Posterior vena cava (tissue), 2 donors: Measurements from ENCODE around the gene KLRD1. TPM values are rescaled to one million over a fixed set of nuclear protein-coding genes. Genes with fewer than 3 reads are reported as not detected.
"Not testable (repeated sequence)": the region's sequence is repeated elsewhere in the genome, so short reads cannot be mapped to it uniquely, and the experiment has no call there.

Source experiments
- DNase-seq: peaks from one replicate; pipeline ENCODE4 v3.0.0-alpha.2; 2020; ENCODE audit warnings: low spot score
- intact Hi-C, 2 donors: fragments of 100-400 bp; cut with DNase I; formaldehyde crosslinking; loops; one replicate each; pipeline versions ENCODE4 v1.14.1 to v1.14.2; 2022 to 2023
- long read RNA-seq, 2 donors: library from polyadenylated mRNA; unstranded; transcript quantifications; one replicate each; pipeline ENCODE4 v2.0.0, GENCODE V29; 2020 to 2021
- total RNA-seq, 2 donors: library from RNA; stranded (reverse); fragmentation: NEBNext Ultra II Directional; extraction: Animal tissue kit (Norgen Biotek cat#: 25700); gene quantifications; one replicate each; pipeline ENCODE4 v1.2.1, GENCODE V29; 2021
- donor health status: DM: yes; HTN: yes; CAD: no.
- donor health status: DM: yes; HTN: yes; CAD: no.

The KLRD1 gene, protein sequence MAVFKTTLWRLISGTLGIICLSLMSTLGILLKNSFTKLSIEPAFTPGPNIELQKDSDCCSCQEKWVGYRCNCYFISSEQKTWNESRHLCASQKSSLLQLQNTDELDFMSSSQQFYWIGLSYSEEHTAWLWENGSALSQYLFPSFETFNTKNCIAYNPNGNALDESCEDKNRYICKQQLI
- total RNA-seq: 1 to 10 TPM; 4.6 to 4.8 TPM
- long read RNA-seq, donor 1, partial matches to known transcripts: 0 of 1 reads
- long read RNA-seq, donor 1, other reads (novel, unspliced or antisense): 1 of 1 reads
- long read RNA-seq, donor 2, partial matches to known transcripts: 0 of 1 reads
- long read RNA-seq, donor 2, other reads (novel, unspliced or antisense): 1 of 1 reads

DNA sequence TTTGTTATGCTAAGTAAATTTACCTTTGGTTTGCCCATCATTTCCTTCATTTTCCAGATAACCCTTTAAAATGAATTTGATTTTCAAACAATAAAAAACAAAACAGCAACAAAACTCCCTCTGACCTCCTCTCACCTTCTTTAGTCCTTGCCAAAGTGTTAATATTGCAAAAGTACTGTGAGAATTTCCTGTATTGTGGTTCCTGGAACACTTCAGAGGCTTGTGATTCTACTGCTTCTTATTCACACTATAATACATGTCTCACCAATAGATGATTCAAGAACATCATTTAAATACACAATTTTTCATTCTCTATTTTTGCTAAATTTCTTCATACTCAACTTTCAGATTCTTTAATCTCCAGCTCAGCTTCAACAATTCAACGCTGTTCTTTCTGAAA is at the start of gene KLRD1:
Gene KLRD1, plus strand, starts transcription at position 241 of the 400 bp plus-strand sequence. CDS start 208 bp downstream, outside the sequence.
- DNase-seq: no peak
- intact Hi-C loops: no loop called here

DNA sequence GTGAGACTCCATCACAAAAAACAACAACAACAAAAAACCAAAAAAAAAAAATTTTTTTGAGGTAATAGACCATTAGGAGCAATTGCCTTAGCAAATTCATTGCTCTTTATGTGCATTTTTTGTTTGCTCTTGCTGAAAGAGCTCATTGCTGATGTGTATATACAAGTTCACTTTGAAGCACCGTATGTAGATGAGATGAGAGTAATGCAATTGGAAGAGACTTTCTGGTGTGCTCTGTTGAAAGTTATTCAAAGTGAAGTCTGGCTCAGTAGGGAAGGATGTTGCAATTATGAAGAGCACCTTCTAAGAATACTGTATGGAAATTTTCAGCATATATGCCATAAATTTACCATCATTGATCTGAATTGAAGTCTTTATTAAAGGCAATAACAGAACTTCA is 46.7 kb upstream of the KLRD1 start:
- intact Hi-C loops: no loop called here
- DNase-seq: no peak

DNA sequence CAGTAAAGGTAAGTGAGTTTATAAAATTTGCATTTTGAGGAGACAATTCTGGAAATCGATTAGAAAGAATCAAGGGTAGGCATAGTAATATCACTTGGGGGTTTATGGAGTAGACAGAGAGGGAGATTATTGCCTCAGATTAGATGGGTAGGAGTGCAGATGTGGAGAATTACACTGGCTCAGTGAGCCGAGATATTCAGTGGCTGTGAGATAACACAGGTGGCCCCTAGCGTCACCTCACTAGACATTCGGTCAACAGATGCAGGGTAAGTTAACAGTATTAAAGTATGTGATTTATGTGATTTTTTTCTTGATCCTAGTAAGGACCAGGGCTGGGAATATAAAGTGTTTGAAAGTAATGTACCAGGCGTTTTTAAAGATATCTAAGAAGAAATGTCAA is 39.6 kb upstream of the KLRD1 start:
- intact Hi-C loops: no loop called here
- DNase-seq: no peak

DNA sequence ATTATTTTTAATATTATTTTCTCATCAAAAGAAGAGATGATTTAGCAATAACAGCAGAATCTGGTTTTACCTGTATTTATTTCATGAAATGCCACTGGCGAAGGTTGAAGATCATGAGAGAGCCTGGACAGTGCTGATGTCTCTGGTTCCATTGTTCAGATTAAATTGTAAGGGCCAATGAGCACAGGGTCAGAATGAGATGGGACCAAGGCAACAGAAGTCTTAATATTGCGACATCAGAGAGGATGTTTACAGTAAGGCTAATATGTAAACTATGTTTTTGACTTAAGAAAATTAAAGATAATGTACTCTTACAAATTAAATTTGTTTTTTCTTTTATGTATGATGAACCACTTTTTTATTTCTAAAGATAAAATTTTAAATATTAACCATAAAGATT is 35.2 kb upstream of the KLRD1 start:
- DNase-seq: no peak
- intact Hi-C loops: no loop called here

DNA sequence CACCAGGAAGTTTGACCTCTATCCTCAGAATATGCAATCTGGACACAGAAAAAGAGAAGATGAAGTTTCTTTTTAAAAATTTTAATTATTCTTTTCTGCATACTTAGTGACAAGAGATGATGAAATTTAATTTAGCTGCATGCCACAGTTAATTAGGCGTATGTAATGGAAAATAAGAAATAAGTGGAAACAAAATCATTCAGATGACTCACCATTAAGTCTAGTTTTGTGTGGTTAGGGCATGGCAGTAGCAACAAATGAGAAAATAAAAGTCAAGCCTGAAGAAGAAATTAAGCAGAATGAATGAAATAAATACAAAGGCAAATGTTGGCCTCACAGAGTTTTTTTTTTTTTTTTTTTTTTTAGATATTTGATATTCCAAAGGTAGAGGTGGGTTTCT is 30.9 kb upstream of the KLRD1 start:
- intact Hi-C loops: no loop called here
- DNase-seq: no peak

DNA sequence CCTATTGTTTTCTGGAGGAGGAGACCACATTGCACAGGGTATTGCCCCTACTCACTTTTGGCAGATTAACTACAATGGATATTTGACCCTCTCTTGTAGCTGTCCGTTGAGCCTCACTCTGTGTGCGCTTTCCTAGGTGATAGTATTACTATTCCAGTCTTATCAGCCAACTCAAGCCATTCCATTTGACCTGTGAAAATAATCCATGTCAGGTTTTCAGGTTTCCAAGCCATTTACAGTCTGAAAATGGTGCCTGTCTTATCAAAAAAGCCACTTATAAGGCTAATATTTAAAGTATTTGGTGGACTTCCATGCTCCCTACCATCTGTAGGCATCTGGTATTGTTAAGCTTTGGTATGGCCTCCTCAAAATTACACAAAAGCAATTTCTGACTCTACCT is 29.6 kb upstream of the KLRD1 start:
- DNase-seq: no peak
- intact Hi-C loops: no loop called here

DNA sequence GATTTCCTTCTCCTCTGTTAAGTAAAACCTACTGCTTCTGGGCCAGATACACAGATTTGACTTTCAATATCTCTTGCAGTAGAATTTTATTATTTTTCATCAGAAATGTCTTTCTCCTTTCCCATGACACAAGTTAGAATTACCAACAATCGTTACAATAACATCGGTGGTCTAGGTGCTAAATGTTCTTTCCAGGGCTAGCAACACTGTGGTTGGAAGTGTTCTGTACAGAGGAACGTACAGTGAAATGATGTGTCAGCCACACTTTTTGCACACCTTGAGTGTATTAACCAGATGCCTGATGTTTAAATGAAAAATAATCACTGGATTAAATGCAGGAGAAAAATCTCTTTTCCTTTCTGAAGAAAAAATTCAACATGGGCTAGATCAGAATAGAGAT is 27.7 kb upstream of the KLRD1 start:
- intact Hi-C loops: no loop called here

DNA sequence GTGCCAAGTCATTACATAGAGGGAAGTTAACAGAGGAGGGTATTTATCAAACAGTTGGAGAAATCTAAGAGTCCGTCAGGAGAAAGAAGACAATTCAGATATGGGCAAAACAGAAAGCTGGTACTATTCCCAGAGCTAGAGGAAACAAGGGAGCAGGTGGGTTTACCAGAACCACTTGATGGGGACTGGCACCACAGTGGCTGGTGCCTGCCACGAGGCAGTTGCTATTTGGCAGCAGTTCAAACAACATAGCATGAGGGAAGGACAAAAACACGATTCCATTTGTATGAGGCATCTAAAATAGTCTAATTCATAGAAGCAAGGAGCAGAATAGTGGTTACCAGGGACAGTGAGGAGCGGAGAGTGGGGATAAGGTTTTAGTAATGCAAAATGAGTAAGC is 24.6 kb upstream of the KLRD1 start:
- no peak for DNase-seq
- intact Hi-C loops: no loop called here

More for the DNA sequence above, 27.7 kb upstream of the KLRD1 start:
- DNase-seq: no peak

DNA sequence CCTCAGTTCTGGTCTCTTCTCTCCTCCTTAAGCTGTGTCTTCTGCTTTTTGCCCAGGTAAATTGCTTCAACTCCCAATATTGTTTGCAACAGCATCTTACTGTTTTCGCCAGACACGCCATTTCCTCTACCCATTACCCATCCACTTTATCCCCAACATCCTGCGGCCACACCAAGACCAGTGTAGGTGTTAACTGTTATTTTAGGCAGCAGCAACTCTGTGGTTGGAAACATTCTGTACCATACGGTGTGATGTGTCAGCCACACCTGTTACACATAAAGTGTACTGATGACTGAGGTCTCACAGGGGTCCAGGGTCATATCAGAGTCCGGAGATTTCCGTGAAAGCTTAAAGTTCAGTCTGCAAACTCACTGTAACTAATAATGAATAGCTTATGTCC is 21.8 kb upstream of the KLRD1 start:
- intact Hi-C loops: no loop called here
- no peak for DNase-seq

DNA sequence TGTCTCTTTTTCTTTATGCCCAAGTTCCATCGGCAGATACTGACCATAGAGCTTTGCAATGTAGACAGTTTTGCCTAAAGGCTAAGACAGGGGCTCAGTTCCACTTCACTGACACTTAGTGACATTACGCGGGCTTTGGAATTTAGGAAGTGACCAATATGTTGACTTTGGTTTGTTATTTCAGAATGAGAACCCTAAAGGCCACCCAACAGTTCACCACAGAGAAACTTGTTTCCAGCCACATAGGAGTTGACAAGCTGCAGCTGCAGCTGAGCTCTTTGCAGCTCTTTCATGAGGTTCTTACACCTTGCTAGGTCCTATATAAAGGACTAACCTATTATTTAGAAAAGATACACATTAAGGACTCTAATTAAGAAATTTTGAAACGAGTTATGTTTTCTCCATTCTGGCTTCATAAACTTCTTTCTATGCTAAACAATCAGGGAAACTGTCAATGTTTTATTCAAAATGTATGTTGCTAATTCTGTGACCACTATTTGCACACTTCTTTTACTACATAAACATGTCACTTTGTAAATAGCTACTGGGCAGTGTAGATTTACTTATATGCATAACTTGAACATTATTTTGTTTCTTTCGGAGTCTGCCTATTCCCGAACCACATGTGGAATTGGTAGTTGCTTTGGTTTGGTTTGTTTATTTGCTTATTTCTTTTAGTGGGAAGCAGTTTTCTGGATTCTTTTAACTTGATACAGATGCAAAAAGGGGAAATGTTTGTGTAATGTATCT is 18.5 kb upstream of the KLRD1 start:
- intact Hi-C loops: no loop called here
- no peak for DNase-seq

DNA sequence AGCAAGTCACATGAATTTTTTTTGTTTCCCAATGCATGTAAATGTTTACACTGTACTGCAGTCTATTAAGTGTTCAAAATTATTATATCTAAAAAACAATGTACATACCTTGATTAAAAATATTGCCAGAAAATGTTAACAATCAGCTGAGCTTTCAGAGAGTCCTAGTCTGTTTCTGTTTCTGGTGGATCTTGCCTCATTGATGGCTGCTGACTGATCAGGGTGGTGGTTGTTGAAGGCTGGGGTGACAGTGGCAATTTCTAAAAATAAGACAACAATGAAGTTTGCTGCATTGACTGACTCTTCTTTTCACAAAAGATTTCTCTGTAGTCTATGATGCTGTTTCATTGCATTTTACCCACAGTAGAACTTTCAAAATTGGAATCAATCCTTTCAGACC is 16.6 kb upstream of the KLRD1 start:
- no peak for DNase-seq
- intact Hi-C loops: no loop called here

DNA sequence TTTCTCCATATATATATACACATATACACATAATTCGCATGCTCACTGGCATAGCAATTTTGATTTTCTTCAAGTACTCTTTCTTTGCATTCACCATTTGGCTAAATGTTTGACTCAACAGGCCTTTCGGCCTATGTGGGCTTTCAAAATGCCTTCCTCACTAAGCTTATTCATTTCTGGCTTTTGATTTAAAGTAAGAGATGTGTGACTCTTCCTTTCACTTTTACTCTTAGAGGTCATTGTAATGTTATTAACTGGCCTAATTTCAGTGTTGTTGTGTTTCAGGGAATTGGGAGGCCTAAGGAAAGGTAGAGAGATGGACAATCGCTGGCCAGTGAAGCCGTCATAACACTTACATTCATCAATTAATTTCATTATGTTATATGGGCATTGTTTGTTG is 14.5 kb upstream of the KLRD1 start:
- no peak for DNase-seq
- intact Hi-C loops: no loop called here

DNA sequence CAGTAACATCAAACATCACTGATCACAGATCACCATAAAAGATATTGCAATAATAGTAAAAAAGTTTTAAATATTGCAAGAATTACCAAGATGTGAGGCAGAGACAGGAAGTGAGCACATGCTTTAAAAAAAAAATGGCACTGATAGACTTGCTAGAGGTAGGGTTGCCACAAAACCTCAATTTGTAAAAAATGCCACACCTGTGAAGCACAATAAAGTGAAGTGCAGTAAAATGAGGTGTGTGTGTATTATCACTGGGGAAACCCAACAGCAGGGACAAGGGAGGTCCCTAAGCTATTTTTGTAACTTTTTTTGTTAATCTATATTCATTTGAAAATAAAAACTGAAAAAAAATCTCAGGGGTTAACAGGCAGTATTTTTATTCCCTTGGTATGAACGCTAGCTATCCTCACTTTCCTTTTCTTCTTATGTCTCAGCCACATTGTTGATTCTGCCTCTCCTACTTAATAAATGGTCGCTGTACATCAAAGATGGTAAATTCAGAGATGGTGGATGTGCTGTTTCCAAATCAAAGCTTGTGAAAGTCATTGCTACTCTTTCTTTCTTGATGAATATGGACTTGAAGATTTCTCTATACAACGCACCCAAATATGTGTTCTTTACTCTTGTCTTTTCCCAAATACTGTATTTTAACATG is 14.0 kb upstream of the KLRD1 start:
- intact Hi-C loops: no loop called here
- no peak for DNase-seq

DNA sequence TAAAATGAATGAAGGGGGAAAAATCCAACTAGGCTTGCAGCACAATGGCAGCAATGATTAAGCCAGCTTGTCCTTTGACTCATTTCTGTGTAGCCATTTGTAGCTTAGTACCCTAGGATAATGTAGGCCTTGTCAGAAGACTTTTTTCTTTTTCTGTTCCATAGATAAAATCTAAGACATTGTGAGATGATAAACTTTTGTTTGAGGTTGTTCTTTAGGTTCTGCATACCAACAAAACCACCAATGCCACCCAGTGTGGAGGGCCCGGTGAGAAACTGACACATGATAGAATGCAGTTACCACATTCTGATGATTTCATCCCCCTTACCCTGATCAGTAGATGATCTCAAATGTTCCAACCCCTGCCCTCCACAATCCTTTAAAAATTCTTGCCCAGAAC is 6.6 kb upstream of the KLRD1 start:
- intact Hi-C loops: no loop called here

DNA sequence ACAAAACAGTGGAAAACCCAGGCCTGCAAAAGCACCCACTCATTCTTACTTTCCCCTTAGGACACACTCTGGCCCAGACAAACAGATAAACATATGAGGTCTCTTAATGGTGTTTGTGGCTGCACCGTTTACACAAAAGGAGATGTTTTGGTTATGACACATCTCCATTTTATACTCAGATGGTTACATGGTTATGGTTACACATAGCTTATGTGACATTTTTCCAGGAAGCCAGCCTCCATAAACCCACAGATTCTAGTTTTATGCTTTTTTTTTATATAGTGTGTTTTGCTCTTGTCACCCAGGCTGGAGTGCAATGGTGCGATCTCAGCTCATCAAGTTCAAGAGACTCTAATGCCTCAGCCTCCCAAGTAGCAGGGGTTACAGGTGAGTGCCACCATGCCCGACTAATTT is 3.5 kb upstream of the KLRD1 start:
- intact Hi-C loops: no loop called here

More for the DNA sequence above, 6.6 kb upstream of the KLRD1 start:
- no peak for DNase-seq

DNA sequence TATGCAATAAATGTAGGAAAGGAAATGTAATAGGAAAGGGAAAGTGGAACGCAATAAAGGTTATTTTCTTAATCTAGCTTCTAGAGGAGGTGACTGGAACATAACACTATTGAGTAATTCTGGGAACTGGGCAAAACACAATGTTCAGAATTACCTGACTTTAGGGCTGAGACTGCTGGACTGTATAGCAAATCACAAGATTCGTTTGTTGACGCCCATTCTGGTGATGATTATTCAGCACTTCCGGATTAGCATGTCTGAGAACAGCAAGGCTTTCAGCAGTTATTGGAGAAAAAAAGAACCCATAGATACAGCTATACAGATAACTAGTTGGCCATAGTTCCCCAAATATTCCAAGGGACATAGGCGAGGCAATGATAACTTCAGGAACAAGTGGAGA is 2.3 kb upstream of the KLRD1 start:
- DNase-seq: no peak
- intact Hi-C loops: no loop called here

More for the DNA sequence above, 3.5 kb upstream of the KLRD1 start:
- DNase-seq: no peak

DNA sequence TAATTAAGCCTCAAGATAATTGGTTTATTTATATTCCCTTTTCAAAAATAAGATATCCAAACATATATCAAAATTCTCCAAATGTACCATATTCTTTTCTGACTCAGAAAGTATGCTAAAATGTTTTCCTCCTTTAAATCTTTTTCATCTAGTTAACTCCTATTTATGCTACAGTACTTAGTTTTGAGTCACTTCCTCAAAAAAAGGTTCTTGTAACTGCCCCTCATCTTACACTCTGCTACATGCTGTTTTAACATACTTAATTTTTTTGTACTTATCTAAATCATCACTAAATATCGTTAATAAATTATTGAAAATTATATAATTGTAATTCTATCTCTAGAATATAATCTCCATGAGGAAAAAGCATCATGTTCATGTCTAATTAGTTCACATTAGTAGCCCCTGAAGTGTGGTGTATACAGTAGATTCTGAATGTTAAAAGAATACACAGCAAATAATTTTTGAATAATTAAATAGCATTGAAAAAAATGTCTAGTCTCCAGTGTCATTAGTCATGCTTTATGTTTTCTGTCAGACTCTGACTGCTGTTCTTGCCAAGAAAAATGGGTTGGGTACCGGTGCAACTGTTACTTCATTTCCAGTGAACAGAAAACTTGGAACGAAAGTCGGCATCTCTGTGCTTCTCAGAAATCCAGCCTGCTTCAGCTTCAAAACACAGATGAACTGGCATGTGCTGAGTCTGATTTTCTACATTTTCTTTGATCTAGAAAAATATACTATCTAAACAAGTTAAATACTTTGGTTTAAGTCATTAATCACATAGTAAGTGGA is 3.5 kb downstream of the KLRD1 start:
- intact Hi-C loops: no loop called here
- DNase-seq: no peak

DNA sequence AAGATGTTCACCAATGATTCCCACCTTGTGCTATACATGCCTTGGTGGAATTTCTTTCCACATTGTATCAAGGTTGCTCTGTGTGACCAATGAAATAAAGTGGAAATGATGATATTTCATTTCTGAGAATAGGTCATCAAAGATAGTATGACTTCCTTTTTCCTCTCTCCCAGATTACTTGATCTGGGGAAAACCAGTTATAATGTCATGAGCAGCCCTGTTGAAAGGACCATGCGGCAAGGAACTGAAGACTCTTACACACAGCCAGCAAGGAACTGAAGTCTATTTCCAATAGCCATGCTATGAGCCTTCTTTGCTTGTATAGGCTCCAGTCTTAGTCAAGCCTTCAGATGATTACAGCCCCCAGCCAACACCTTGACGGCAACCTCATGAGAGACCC is 11.7 kb downstream of the KLRD1 start:
- intact Hi-C loops: no loop called here

DNA sequence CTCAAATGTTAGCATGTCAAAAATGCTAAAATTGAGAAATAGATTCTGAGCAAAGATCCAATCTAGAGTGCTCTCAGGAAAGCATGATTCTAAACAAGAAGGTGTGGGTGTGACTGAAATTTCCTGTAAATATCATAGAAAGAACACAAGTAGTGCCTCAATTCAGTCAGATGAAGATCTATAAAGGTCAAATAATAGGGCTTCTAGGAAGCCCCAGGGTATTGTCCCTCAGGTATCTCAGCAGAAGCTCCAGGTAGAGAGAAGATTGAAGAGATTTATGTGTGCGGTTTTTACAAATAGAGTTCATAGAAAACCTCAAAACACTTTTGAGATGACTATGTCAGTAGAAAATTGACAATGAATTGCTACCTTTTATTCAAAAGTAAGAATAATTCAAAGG is 13.0 kb downstream of the KLRD1 start:
- intact Hi-C loops: no loop called here
- no peak for DNase-seq

More for the DNA sequence above, 11.7 kb downstream of the KLRD1 start:
- no peak for DNase-seq

DNA sequence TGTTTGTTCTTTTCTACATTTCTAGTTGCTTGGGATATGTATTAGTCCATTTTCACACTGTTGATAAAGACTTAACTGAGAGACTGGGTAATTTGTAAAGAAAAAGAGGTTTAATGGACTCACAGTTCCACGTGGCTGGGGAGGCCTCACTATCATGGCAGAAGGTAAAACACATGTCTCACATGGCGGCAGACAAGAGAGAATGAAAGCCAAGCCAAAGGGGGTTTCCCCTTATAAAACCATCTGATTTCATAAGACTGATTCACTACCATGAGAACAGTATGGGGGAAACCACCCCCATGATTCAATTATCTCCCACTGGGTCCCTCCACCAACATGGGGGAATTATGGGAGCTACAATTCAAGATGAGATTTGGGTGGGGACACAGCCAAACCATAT is 21.0 kb downstream of the KLRD1 start:
- intact Hi-C loops: not testable (repeated sequence)

More for the DNA sequence above, 21.0 kb downstream of the KLRD1 start:
- DNase-seq: not testable (repeated sequence)
